SJCRH30 (cell line): ENCODE measurements around the gene TSPAN15. TPM values are rescaled to one million over a fixed set of nuclear protein-coding genes. Genes with fewer than 3 reads are reported as not detected.

Experiments
- DNase-seq, 2 experiments: peaks; one replicate each; pipeline ENCODE4 v3.0.0-alpha.2; 2015 to 2020
- H3K27ac ChIP-seq: fragments of 250-450 bp; sonication (Bioruptor Pico); 2 replicates; pipeline ENCODE4 v1.5.1; 2020; ENCODE audit warnings: mild to moderate bottlenecking, moderate library complexity
- H3K27me3 ChIP-seq: fragments of 250-450 bp; sonication (Bioruptor Pico); 2 replicates; pipeline ENCODE4 v1.5.1; 2020; ENCODE audit warnings: mild to moderate bottlenecking, moderate library complexity
- H3K36me3 ChIP-seq: fragments of 250-450 bp; sonication (Bioruptor Pico); 2 replicates; pipeline ENCODE4 v1.5.1; 2020; ENCODE audit warnings: mild to moderate bottlenecking, moderate library complexity
- H3K4me1 ChIP-seq: fragments of 250-450 bp; sonication (Bioruptor Pico); 2 replicates; pipeline ENCODE4 v1.5.1; 2020; ENCODE audit warnings: mild to moderate bottlenecking, moderate library complexity
- H3K4me3 ChIP-seq: fragments of 250-450 bp; sonication (Bioruptor Pico); 2 replicates; pipeline ENCODE4 v1.5.1; 2020; ENCODE audit warnings: mild to moderate bottlenecking, moderate library complexity
- H3K9me3 ChIP-seq: fragments of 250-450 bp; sonication (Bioruptor Pico); replicated peaks from 2 replicates; pipeline ENCODE4 v1.5.1; 2020; ENCODE audit warnings: mild to moderate bottlenecking, moderate library complexity
- total RNA-seq: library from RNA; depleted of rRNA; stranded (reverse); fragments of >200 nt; shearing (Covaris generic); gene quantifications from 2 replicates; pipeline ENCODE4 v1.2.3, GENCODE V29; 2014

Gene TSPAN15
- total RNA-seq, 1 experiment from 2014 or later = 12.2 TPM

GRCh38 chr10:69412232-69412790 lies 39.0 kb upstream of the TSPAN15 start:
- no peak for DNase-seq
- Histone ChIP-seq H3K4me1 (no peaks in the 10 kb centered on the region), H3K4me3 (no peak overlapping the region), H3K36me3 (no peaks in the 10 kb centered on the region), H3K27me3 (no peaks in the 10 kb centered on the region), H3K27ac (no peak overlapping the region), H3K9me3 (no peaks in the 10 kb centered on the region)

DNA sequence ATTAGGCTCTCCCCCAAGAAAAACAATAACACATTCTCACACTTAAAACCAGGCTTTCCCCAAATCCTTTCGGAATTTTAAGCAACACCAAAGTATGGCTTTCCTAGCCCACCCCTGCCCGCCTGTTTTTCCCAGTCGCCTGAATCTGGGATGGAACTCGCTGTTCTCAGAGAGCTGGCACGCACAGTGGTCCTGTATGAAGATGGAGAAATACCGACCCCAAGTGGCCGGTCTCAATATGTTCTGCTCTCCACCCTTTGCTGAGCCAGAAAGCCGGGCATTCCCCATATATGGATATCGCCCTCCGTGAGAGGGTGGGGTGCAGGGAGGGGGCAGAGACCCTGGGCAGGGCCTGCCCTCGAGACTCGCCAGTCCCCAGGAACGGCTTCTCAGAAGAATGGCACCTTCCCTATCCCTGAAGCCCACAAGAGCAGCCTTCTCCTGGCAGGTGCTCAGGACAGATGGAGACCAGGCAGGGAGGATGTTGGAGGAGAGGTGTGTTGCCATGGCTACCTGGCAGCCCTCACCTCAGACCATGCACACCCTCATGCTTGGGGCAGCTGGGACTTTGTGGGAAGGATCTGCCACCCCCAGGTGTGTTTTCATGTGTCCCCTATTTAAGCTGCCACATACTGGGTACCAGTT lies 37.9 kb upstream of the TSPAN15 start:
- Histone ChIP-seq H3K36me3 (no peaks in the 10 kb centered on the region), H3K27me3 (no peaks in the 10 kb centered on the region), H3K27ac (no peak overlapping the region), H3K4me3 (no peak overlapping the region), H3K4me1 (no peaks in the 10 kb centered on the region), H3K9me3 (no peaks in the 10 kb centered on the region)
- peak; percentile 60 to 72 for DNase-seq

GRCh38 chr10:69414036-69415018 lies 36.9 kb upstream of the TSPAN15 start:
- Histone ChIP-seq H3K36me3 (no peaks in the 10 kb centered on the region), H3K27ac (no peak overlapping the region)

DNA sequence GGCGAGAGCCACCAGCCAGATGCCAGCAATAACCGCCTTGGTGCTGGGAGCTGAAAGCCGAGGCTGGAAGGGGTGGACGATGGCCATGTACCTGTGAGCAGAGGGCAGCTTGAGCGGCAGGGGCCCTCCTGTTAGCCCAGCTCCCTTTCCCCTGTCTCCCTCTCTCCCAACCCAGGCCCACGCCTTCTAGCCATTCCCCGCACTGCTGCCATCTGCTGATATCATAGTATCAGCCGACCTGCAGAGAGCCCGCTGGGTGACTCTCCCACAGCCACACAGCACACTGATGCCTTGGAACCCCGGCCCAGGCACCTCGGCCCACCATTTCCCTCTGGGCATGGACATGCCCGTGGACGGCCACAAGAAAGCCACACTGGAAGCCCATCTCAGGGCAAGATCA lies 36.2 kb upstream of the TSPAN15 start:
- no peak for DNase-seq
- no peaks in the 10 kb centered on the region for H3K9me3 ChIP-seq
- no peak overlapping the region for H3K4me3 ChIP-seq
- no peaks in the 10 kb centered on the region for H3K4me1 ChIP-seq
- H3K27me3 ChIP-seq = no peaks in the 10 kb centered on the region
- H3K36me3 ChIP-seq = no peaks in the 10 kb centered on the region
- no peak overlapping the region for H3K27ac ChIP-seq

More at GRCh38 chr10:69414036-69415018, 36.9 kb upstream of the TSPAN15 start:
- no peak for DNase-seq
- Histone ChIP-seq H3K4me1 (no peaks in the 10 kb centered on the region), H3K4me3 (no peak overlapping the region), H3K9me3 (no peaks in the 10 kb centered on the region), H3K27me3 (no peaks in the 10 kb centered on the region)

- Histone ChIP-seq H3K4me1 (no peaks in the 10 kb centered on the region), H3K36me3 (no peaks in the 10 kb centered on the region), H3K4me3 (no peak overlapping the region), H3K9me3 (no peaks in the 10 kb centered on the region), H3K27me3 (no peaks in the 10 kb centered on the region), H3K27ac (no peak overlapping the region)
- DNase-seq = no peak
These were observed 35.3 kb upstream of the TSPAN15 start for GRCh38 chr10:69415951-69416350.

- H3K9me3 ChIP-seq = no peaks in the 10 kb centered on the region
- no peaks in the 10 kb centered on the region for H3K27me3 ChIP-seq
- H3K4me1 ChIP-seq = no peaks in the 10 kb centered on the region
- H3K4me3 ChIP-seq = no peak within 1 kb of the TSS
- DNase-seq = no peak
- no peaks in the 10 kb centered on the region for H3K36me3 ChIP-seq
- H3K27ac ChIP-seq = no peak within 1 kb of the TSS
These were observed 34.6 kb upstream of the TSPAN15 start, which contains the start of gene TACR2 for GRCh38 chr10:69416695-69417094. TACR2 (minus strand) TSS chr10:69416918; CDS start chr10:69416323, 595 bp downstream.

DNA sequence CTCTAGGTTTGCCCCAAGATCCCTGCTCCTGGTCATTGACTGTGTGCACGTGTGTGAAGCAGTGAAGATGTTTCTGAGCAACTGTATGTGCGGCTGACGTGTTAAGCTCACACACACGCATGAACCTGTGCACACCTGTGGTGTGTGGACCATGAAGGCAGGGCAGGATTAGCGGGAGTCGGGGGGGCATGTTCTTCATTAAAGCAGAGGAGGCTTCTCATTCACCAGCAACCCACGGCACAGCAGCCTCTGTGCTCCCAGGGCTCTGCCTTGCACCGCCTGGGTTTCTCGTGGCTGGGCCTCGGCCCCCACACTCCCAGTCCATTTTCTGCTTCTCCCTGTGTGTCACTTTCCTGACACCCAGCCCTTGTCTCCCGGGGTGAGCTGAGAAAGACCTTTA lies 33.7 kb upstream of the TSPAN15 start:
- H3K4me1 ChIP-seq = no peaks in the 10 kb centered on the region
- H3K4me3 ChIP-seq = no peak overlapping the region
- DNase-seq = no peak
- no peak overlapping the region for H3K27ac ChIP-seq
- no peaks in the 10 kb centered on the region for H3K27me3 ChIP-seq
- no peaks in the 10 kb centered on the region for H3K36me3 ChIP-seq
- no peaks in the 10 kb centered on the region for H3K9me3 ChIP-seq

- H3K27ac ChIP-seq = no peak overlapping the region
- no peak overlapping the region for H3K4me3 ChIP-seq
- DNase-seq = no peak
- H3K27me3 ChIP-seq = no peaks in the 10 kb centered on the region
- H3K9me3 ChIP-seq = no peaks in the 10 kb centered on the region
- no peaks in the 10 kb centered on the region for H3K36me3 ChIP-seq
- no peaks in the 10 kb centered on the region for H3K4me1 ChIP-seq
These were observed 33.1 kb upstream of the TSPAN15 start for GRCh38 chr10:69418052-69418752.

DNA sequence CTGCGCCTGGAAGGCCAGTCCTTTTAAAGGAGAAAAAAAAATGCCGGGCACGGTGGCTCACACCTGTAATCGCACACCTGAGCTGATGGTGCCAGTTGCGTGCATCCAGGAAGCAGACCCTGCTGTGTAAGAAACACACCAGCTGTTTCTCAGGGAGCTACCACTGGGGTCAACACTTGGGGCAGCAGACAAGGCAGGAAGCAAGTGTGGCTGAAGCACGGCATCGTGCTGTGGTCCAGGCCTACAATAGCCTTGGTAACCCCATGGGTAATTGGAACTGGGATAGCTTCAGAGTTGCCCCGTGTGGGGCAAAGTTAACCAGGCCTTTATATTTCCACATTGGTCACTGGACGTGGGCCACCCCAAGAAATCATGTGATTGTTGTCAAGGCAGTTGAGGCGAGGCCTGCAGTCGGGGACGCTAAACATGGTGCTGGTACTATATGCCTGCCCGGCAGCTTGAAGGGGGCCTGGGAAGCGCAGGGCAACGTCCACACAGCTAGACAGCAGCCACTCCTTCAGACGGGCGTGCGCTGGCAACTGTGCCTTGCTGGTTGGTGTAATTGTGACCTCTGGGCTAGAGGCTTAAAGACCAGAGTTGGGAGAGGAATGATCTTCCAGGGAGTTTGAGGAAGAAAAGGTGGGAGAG lies 32.0 kb upstream of the TSPAN15 start:
- Histone ChIP-seq H3K27ac (no peak overlapping the region), H3K4me3 (no peak overlapping the region), H3K9me3 (no peaks in the 10 kb centered on the region), H3K4me1 (no peaks in the 10 kb centered on the region), H3K36me3 (no peaks in the 10 kb centered on the region), H3K27me3 (no peaks in the 10 kb centered on the region)
- DNase-seq = no peak

- Histone ChIP-seq H3K4me1 (no peaks in the 10 kb centered on the region), H3K27ac (no peak overlapping the region), H3K4me3 (no peak overlapping the region), H3K27me3 (no peaks in the 10 kb centered on the region), H3K36me3 (no peaks in the 10 kb centered on the region), H3K9me3 (no peaks in the 10 kb centered on the region)
- DNase-seq = no peak
These were observed 31.5 kb upstream of the TSPAN15 start for GRCh38 chr10:69419744-69420126.

GRCh38 chr10:69421611-69422308 lies 29.5 kb upstream of the TSPAN15 start:
- Histone ChIP-seq H3K4me1 (peaks cover 9% of the 10 kb centered on the region), H3K36me3 (no peaks in the 10 kb centered on the region), H3K27me3 (no peaks in the 10 kb centered on the region), H3K4me3 (no peak overlapping the region), H3K9me3 (no peaks in the 10 kb centered on the region), H3K27ac (no peak overlapping the region)
- no peak for DNase-seq

GRCh38 chr10:69422676-69423075 lies 28.6 kb upstream of the TSPAN15 start:
- H3K9me3 ChIP-seq = no peaks in the 10 kb centered on the region
- no peaks in the 10 kb centered on the region for H3K36me3 ChIP-seq
- H3K4me1 ChIP-seq = peaks cover 9% of the 10 kb centered on the region
- no peaks in the 10 kb centered on the region for H3K27me3 ChIP-seq
- H3K27ac ChIP-seq = no peak overlapping the region
- H3K4me3 ChIP-seq = no peak overlapping the region
- DNase-seq = no peak

GRCh38 chr10:69425041-69425440 lies 26.2 kb upstream of the TSPAN15 start:
- no peak for DNase-seq
- H3K36me3 ChIP-seq = no peaks in the 10 kb centered on the region
- H3K27me3 ChIP-seq = no peaks in the 10 kb centered on the region
- H3K9me3 ChIP-seq = no peaks in the 10 kb centered on the region
- peaks cover 9% of the 10 kb centered on the region for H3K4me1 ChIP-seq
- H3K27ac ChIP-seq = no peak overlapping the region
- no peak overlapping the region for H3K4me3 ChIP-seq
